IMR-90 (cell line): ENCODE measurements around the gene DOK3.

Experiments used
- BHLHE40 ChIP-seq: fragments of 150-350 bp; IDR thresholded peaks from 2 replicates; pipeline ENCODE4 v1.6.1; 2016; ENCODE audit warnings: mild to moderate bottlenecking, low read depth, low read length
- CTCF ChIP-seq: conservative IDR thresholded peaks from 2 replicates; pipeline ENCODE4 v1.5.1; 2012; ENCODE audit warnings: mild to moderate bottlenecking, low read depth, low read length, improper control_type of control experiment
- FOS ChIP-seq: fragments of 150-350 bp; IDR thresholded peaks from 2 replicates; pipeline ENCODE4 v1.6.1; 2016; ENCODE audit warnings: low read depth, low read length
- MAFK ChIP-seq: IDR thresholded peaks from 2 replicates; pipeline ENCODE4 v1.6.1; 2012; ENCODE audit warnings: low read depth, low read length, improper control_type of control experiment
- MAZ ChIP-seq: IDR thresholded peaks from 2 replicates; pipeline ENCODE4 v1.6.1; 2012; ENCODE audit warnings: low read depth, mild to moderate bottlenecking, low read length, improper control_type of control experiment, moderate library complexity, borderline replicate concordance
- NFE2L2 ChIP-seq: fragments of 150-350 bp; IDR thresholded peaks from 2 replicates; pipeline ENCODE4 v1.6.1; 2016; ENCODE audit warnings: low read depth, mild to moderate bottlenecking, low read length
- POLR2A ChIP-seq: IDR thresholded peaks from 2 replicates; pipeline ENCODE4 v1.6.1; 2012; ENCODE audit warnings: mild to moderate bottlenecking, low read depth, low read length
- RAD21 ChIP-seq: IDR thresholded peaks from 2 replicates; pipeline ENCODE4 v1.6.1; 2012; ENCODE audit warnings: low read length, improper control_type of control experiment
- RCOR1 ChIP-seq: IDR thresholded peaks from 2 replicates; pipeline ENCODE4 v1.6.1; 2012; ENCODE audit warnings: mild to moderate bottlenecking, low read length, improper control_type of control experiment; ENCODE audit not compliant: insufficient replicate concordance
- RFX5 ChIP-seq: IDR thresholded peaks from 2 replicates; pipeline ENCODE4 v1.8.0; 2012; ENCODE audit warnings: low read depth, mild to moderate bottlenecking, low read length, moderate library complexity
- SMC3 ChIP-seq: fragments of 150-350 bp; IDR thresholded peaks from 2 replicates; pipeline ENCODE4 v1.6.1; 2016; ENCODE audit warnings: low read depth, mild to moderate bottlenecking, antibody characterized with exemption, low read length, moderate library complexity

GRCh38 chr5:177474002-177474476 lies 35.6 kb downstream of the DOK3 start:
- TF ChIP-seq POLR2A: no peak
- no peak for TF ChIP-seq CTCF
- no peak for TF ChIP-seq MAZ
- TF ChIP-seq RAD21: no peak
- no peak for TF ChIP-seq SMC3
- peak; percentile 38; the same call in 1 of the 2 replicates for TF ChIP-seq BHLHE40
- TF ChIP-seq FOS: no peak
- no peak for TF ChIP-seq MAFK
- no peak for TF ChIP-seq NFE2L2
- TF ChIP-seq RFX5: no peak
- no peak for TF ChIP-seq RCOR1
